HG03442 (cell line): ENCODE measurements around the gene WFDC1.

Source experiments
- ATAC-seq: cut with Tn5 transposase; IDR thresholded peaks from one replicate; pipeline ENCODE4 v1.9.1; 2021; ENCODE audit warnings: mild to moderate bottlenecking, moderate library complexity; ENCODE audit not compliant: unreplicated experiment

WFDC1 gene

GRCh38 chr16:84272740-84273320 lies 21.8 kb upstream of the WFDC1 start:
- no peak for ATAC-seq

- no peak for ATAC-seq
Observed at GRCh38 chr16:84274515-84274914, 20.2 kb upstream of the WFDC1 start.

GRCh38 chr16:84275585-84276151 lies 19.0 kb upstream of the WFDC1 start:
- ATAC-seq = no peak

GRCh38 chr16:84277244-84277823 lies 17.3 kb upstream of the WFDC1 start:
- ATAC-seq = no peak

- no peak for ATAC-seq
Observed at GRCh38 chr16:84278333-84278732, 16.3 kb upstream of the WFDC1 start.

- ATAC-seq = no peak
Observed at GRCh38 chr16:84278968-84279367, 15.7 kb upstream of the WFDC1 start.

GRCh38 chr16:84279881-84280280 lies 14.8 kb upstream of the WFDC1 start:
- no peak for ATAC-seq

- ATAC-seq = no peak
Observed at GRCh38 chr16:84281074-84281473, 13.6 kb upstream of the WFDC1 start.

GRCh38 chr16:84282533-84282932 lies 12.1 kb upstream of the WFDC1 start:
- ATAC-seq = no peak

GRCh38 chr16:84283314-84284153 lies 11.1 kb upstream of the WFDC1 start:
- no peak for ATAC-seq

- ATAC-seq = no peak
Observed at GRCh38 chr16:84284154-84284722, 10.4 kb upstream of the WFDC1 start.

- no peak for ATAC-seq
Observed at GRCh38 chr16:84286578-84287240, 8.0 kb upstream of the WFDC1 start.

GRCh38 chr16:84288902-84289301 lies 5.8 kb upstream of the WFDC1 start:
- no peak for ATAC-seq

- ATAC-seq = no peak
Observed at GRCh38 chr16:84291226-84291625, 3.5 kb upstream of the WFDC1 start.

GRCh38 chr16:84292011-84292410 lies 2.7 kb upstream of the WFDC1 start:
- ATAC-seq = no peak

- no peak for ATAC-seq
Observed at GRCh38 chr16:84293406-84293805, 1.3 kb upstream of the WFDC1 start.

- no peak for ATAC-seq
Observed at GRCh38 chr16:84294117-84294516, 561 bp upstream of the WFDC1 start.

GRCh38 chr16:84295203-84295860 lies 654 bp downstream of the WFDC1 start:
- ATAC-seq = no peak

- no peak for ATAC-seq
Observed at GRCh38 chr16:84298376-84298899, 3.8 kb downstream of the WFDC1 start.

- ATAC-seq = no peak
Observed at GRCh38 chr16:84299734-84300440, 5.2 kb downstream of the WFDC1 start.
